Large intestine (tissue), 12 donors: ENCODE data around the gene DNASE2B. TPM values are rescaled to one million over a fixed set of nuclear protein-coding genes. Genes with fewer than 3 reads are reported as not detected.

Experiments used
- DNase-seq, 2 donors: peaks; one replicate each; pipeline versions ENCODE4 v3.0.0 to v3.0.0-alpha.2; 2013
- H3K27ac ChIP-seq: one replicate; pipeline ENCODE4 v1.5.1; 2013; ENCODE audit warnings: low read length
- H3K27me3 ChIP-seq: 2 replicates; pipeline ENCODE4 v1.6.1; 2013; ENCODE audit warnings: low read length; ENCODE audit not compliant: control insufficient read depth, insufficient read depth
- H3K36me3 ChIP-seq: 2 replicates; pipeline ENCODE4 v1.6.1; 2013; ENCODE audit warnings: low read length; ENCODE audit not compliant: control insufficient read depth, insufficient read depth
- H3K4me1 ChIP-seq: one replicate; pipeline ENCODE4 v1.6.1; 2013; ENCODE audit warnings: low read length; ENCODE audit not compliant: control insufficient read depth, insufficient read depth
- H3K4me3 ChIP-seq: one replicate; pipeline ENCODE4 v1.5.1; 2013; ENCODE audit warnings: low read length
- H3K9me3 ChIP-seq: one replicate; pipeline ENCODE4 v1.6.1; 2013; ENCODE audit warnings: mild to moderate bottlenecking, low read depth, low read length, moderate library complexity; ENCODE audit not compliant: control insufficient read depth
- whole genome bisulfite sequencing: methylation state at CpG from one replicate; pipeline ENCODE4 v1.1.5; 2013; ENCODE audit warnings: low lambda C conversion rate; ENCODE audit not compliant: insufficient coverage; 5-methylcytosine and 5-hydroxymethylcytosine counted together
- long read RNA-seq, 11 donors: transcript quantifications; one replicate each; lab custom pipeline, GENCODE V29; 2026
- polyA plus RNA-seq: library from polyadenylated mRNA; unstranded; fragments of 120-200 nt; gene quantifications from one replicate; pipeline ENCODE4 v1.2.1, GENCODE V29; 2013

DNASE2B gene
- polyA plus RNA-seq: 0.16 TPM
- long read RNA-seq, donor 1: 0 reads
- long read RNA-seq, donor 2: 0 reads
- long read RNA-seq, donor 3: 0 reads
- long read RNA-seq, donor 4: 0 reads
- long read RNA-seq, donor 5: 0 reads
- long read RNA-seq, donor 6: 0 reads
- long read RNA-seq, donor 7: 0 reads
- long read RNA-seq, donor 8: 0 reads
- long read RNA-seq, donor 9: 0 reads
- long read RNA-seq, donor 10: 0 reads
- long read RNA-seq, donor 11: 0 reads

DNA sequence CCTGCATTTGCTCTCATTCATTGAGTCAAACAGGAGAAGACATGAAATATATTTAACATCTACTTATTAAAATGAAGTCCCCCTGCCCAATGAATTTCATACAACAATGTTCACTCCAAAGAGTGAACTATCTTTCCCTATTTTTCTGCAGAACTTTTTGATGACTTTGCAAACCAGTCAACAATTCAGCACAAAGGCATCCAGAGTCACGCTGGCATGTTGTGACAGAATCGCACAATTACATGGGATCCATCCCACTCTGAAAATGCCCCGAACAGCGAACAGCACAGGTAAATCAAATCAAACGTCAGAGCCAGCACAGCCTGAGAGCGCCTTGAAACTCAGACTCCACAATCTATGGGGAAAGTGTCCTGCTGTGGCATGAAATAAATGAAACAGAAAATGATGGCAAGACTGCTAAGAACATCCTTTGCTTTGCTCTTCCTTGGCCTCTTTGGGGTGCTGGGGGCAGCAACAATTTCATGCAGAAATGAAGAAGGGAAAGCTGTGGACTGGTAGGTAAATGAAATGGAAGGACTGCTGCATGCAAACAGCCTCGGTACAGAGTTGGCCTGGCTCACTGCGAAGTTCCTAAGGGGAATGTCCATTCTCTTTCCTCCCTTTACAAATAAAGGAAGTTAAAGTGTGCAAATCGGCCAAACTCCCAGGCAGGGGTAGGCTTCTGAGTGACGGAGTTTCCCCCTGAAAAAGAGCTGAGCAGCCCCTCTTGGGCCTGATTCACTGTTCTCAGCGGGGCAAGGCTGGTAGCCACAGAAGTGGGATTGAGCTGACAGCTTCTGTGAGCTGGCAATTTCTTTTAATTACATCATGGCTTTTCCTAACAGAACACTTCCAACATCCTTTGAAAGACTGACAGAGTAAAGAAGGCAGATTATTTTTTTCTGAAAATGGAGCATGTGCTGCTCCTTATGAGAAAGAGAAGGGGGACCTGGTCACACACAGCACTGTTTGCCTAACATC is at the start of gene DNASE2B:
Gene DNASE2B (plus strand): TSS at position 310 of the 981 bp plus-strand sequence. CDS start 81 bp downstream, at position 391.
- no peaks in the 10 kb centered on the region for H3K36me3 ChIP-seq
- DNase-seq: no peak
- no peak within 1 kb of the TSS for H3K4me3 ChIP-seq
- WGBS: no CpG with 5 or more reads among the region's 11 CpGs
- no peak within 1 kb of the TSS for H3K27ac ChIP-seq
- no peaks in the 10 kb centered on the region for H3K27me3 ChIP-seq
- H3K9me3 ChIP-seq: no peaks in the 10 kb centered on the region
- H3K4me1 ChIP-seq: no peaks in the 10 kb centered on the region

GRCh38 chr1:84348759-84349158 is 49.5 kb upstream of the DNASE2B start:
- WGBS: no CpG with 5 or more reads among the region's 1 CpG
- DNase-seq: no peak
- H3K36me3 ChIP-seq: no peaks in the 10 kb centered on the region

GRCh38 chr1:84350104-84350503 is 48.2 kb upstream of the DNASE2B start:
- Histone ChIP-seq H3K9me3 (no peaks in the 10 kb centered on the region), H3K27ac (no peak overlapping the region), H3K4me1 (no peaks in the 10 kb centered on the region), H3K36me3 (no peaks in the 10 kb centered on the region), H3K4me3 (no peak overlapping the region), H3K27me3 (no peaks in the 10 kb centered on the region)
- no CpG with 5 or more reads among the region's 3 CpGs for WGBS
- no peak for DNase-seq

More at GRCh38 chr1:84348759-84349158, 49.5 kb upstream of the DNASE2B start:
- Histone ChIP-seq H3K9me3 (no peaks in the 10 kb centered on the region), H3K27ac (no peak overlapping the region), H3K4me1 (no peaks in the 10 kb centered on the region), H3K4me3 (no peak overlapping the region), H3K27me3 (no peaks in the 10 kb centered on the region)

DNA sequence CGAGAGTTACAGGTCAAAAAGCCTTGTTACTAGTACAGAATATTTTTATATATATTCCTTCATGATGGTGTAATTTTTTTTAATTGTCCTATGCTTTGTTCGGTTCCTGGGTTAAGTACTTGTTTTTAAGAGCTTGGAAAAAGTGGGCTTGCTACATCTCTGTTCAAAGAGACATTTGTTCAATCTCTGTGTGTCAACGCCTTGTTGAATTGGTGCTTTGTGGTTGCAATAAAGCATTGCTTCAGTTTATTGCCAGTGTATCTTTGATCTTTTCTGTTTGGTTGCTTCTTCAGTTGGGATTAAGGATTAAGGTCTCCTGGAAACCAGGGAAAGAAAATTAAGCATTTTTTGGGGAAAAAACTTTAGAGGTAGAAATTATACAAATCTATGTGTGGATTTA is 47.7 kb upstream of the DNASE2B start:
- no peaks in the 10 kb centered on the region for H3K9me3 ChIP-seq
- no peak overlapping the region for H3K4me3 ChIP-seq
- no peaks in the 10 kb centered on the region for H3K27me3 ChIP-seq
- H3K4me1 ChIP-seq: no peaks in the 10 kb centered on the region
- H3K36me3 ChIP-seq: no peaks in the 10 kb centered on the region
- H3K27ac ChIP-seq: no peak overlapping the region
- WGBS: 100% methylated on average over 1 of the region's 3 CpGs
- no peak for DNase-seq

- no peaks in the 10 kb centered on the region for H3K36me3 ChIP-seq
- no peaks in the 10 kb centered on the region for H3K27me3 ChIP-seq
- no peaks in the 10 kb centered on the region for H3K4me1 ChIP-seq
- H3K9me3 ChIP-seq: no peaks in the 10 kb centered on the region
- H3K27ac ChIP-seq: no peak overlapping the region
- no CpG with 5 or more reads among the region's 3 CpGs for WGBS
- DNase-seq: no peak
- no peak overlapping the region for H3K4me3 ChIP-seq
These were observed 45.8 kb upstream of the DNASE2B start for GRCh38 chr1:84352298-84353106.

DNA sequence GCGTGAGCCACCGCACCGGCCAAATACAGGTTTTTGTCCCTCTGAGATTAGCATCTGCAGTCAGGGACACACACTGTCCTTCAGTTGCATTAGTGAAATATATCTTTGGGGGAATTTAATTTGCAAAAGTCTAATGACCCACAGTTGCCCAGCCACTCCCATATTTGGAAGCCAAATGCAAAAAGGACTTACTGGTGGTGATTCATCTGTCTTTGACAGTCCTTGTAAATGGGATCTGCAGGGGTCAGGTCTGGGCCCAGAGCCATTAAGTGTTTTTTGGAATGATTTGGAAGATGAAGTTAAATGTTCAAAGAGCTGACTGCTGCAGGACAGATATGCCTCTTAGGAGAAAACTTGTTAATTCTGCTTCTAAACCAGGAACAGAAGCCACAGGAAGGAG is 44.6 kb upstream of the DNASE2B start:
- no peak for DNase-seq

GRCh38 chr1:84355556-84355955 is 42.7 kb upstream of the DNASE2B start:
- Histone ChIP-seq H3K4me1 (no peaks in the 10 kb centered on the region), H3K4me3 (no peak overlapping the region), H3K36me3 (no peaks in the 10 kb centered on the region), H3K27ac (no peak overlapping the region), H3K9me3 (no peaks in the 10 kb centered on the region), H3K27me3 (no peaks in the 10 kb centered on the region)
- no CpG with 5 or more reads among the region's 3 CpGs for WGBS
- DNase-seq: no peak

More for the DNA sequence above, 44.6 kb upstream of the DNASE2B start:
- Histone ChIP-seq H3K36me3 (no peaks in the 10 kb centered on the region), H3K27me3 (no peaks in the 10 kb centered on the region), H3K27ac (no peak overlapping the region), H3K9me3 (no peaks in the 10 kb centered on the region), H3K4me1 (no peaks in the 10 kb centered on the region), H3K4me3 (no peak overlapping the region)
- WGBS: no CpG with 5 or more reads among the region's 3 CpGs

GRCh38 chr1:84356881-84357280 is 41.4 kb upstream of the DNASE2B start:
- H3K27ac ChIP-seq: no peak overlapping the region
- no peak overlapping the region for H3K4me3 ChIP-seq
- no peaks in the 10 kb centered on the region for H3K9me3 ChIP-seq
- WGBS: no CpG with 5 or more reads among the region's 1 CpG
- no peaks in the 10 kb centered on the region for H3K36me3 ChIP-seq
- H3K4me1 ChIP-seq: no peaks in the 10 kb centered on the region
- no peak for DNase-seq
- no peaks in the 10 kb centered on the region for H3K27me3 ChIP-seq

DNA sequence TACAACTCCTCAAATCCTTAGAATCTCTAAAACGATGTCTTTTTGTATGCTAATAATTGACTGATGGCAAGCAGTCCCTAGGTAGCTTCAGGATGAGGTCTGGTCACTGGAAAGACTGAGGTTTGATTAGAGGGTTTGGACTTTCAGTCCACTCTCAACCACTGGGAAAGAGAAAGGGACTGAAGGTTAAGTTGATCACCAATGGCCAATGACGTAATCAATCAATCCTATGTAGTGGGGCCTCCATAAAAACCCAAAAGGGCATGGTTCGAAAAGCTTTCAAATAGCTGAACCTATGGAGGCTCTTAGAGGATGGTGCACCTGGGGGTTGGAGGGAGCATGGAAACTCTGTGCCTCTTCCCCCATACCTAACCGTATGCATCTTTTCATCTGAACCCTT is 39.6 kb upstream of the DNASE2B start:
- Histone ChIP-seq H3K27me3 (no peaks in the 10 kb centered on the region), H3K27ac (no peak overlapping the region)
- WGBS: no CpG with 5 or more reads among the region's 4 CpGs

DNA sequence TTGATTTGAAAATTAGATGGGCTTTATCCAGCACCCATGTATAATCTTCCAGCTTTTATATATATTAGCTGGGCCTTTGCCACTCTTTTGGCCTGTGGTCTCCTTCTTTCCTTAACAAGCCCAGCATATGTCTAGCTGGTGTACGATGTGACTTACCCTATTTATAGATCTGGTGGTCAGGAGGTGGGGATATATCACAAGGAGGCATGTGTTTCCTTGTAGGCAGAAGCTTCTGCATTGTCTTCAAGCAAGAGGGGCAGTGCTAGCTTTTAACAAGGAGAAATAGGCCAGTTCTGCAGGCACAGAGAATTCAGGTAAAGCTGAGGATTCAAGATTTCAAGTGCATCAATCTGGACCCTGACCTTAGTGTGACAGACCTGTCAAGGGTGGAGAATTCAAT is 38.0 kb upstream of the DNASE2B start:
- no peak overlapping the region for H3K27ac ChIP-seq
- H3K36me3 ChIP-seq: no peaks in the 10 kb centered on the region
- no peaks in the 10 kb centered on the region for H3K9me3 ChIP-seq
- no CpG with 5 or more reads among the region's 1 CpG for WGBS
- no peak for DNase-seq
- no peak overlapping the region for H3K4me3 ChIP-seq
- H3K27me3 ChIP-seq: no peaks in the 10 kb centered on the region
- H3K4me1 ChIP-seq: no peaks in the 10 kb centered on the region

More for the DNA sequence above, 39.6 kb upstream of the DNASE2B start:
- Histone ChIP-seq H3K4me1 (no peaks in the 10 kb centered on the region), H3K9me3 (no peaks in the 10 kb centered on the region), H3K36me3 (no peaks in the 10 kb centered on the region), H3K4me3 (no peak overlapping the region)
- DNase-seq: no peak
